ENCODE measurements around the gene MYMX. TPM values are rescaled to one million over a fixed set of nuclear protein-coding genes. Genes with fewer than 3 reads are reported as not detected.

The MYMX gene
- total and polyA plus RNA-seq, 2 of the 13 experiments (the other 11 are each of a cell fraction or from before 2014, with no cell fraction given), result not detected

- TF ChIP-seq, protein P1, sequence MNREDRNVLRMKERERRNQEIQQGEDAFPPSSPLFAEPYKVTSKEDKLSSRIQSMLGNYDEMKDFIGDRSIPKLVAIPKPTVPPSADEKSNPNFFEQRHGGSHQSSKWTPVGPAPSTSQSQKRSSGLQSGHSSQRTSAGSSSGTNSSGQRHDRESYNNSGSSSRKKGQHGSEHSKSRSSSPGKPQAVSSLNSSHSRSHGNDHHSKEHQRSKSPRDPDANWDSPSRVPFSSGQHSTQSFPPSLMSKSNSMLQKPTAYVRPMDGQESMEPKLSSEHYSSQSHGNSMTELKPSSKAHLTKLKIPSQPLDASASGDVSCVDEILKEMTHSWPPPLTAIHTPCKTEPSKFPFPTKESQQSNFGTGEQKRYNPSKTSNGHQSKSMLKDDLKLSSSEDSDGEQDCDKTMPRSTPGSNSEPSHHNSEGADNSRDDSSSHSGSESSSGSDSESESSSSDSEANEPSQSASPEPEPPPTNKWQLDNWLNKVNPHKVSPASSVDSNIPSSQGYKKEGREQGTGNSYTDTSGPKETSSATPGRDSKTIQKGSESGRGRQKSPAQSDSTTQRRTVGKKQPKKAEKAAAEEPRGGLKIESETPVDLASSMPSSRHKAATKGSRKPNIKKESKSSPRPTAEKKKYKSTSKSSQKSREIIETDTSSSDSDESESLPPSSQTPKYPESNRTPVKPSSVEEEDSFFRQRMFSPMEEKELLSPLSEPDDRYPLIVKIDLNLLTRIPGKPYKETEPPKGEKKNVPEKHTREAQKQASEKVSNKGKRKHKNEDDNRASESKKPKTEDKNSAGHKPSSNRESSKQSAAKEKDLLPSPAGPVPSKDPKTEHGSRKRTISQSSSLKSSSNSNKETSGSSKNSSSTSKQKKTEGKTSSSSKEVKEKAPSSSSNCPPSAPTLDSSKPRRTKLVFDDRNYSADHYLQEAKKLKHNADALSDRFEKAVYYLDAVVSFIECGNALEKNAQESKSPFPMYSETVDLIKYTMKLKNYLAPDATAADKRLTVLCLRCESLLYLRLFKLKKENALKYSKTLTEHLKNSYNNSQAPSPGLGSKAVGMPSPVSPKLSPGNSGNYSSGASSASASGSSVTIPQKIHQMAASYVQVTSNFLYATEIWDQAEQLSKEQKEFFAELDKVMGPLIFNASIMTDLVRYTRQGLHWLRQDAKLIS (CRISPR knock-in tag; IDR thresholded peaks at IDR 0.05), result no peak; the same call in 1 of the 2 replicates
- no peak for TF ChIP-seq ZNF713 (CRISPR knock-in tag; IDR thresholded peaks at IDR 0.05)
- TF ChIP-seq PHB2 (IDR thresholded peaks at IDR 0.05; ENCODE audit: partially characterized antibody), result no peak
- TF ChIP-seq CCAR2 (optimal IDR thresholded peaks at IDR 0.05; ENCODE audit: low read depth, low read length), result peak; percentile 19
- no peak for TF ChIP-seq NFYB (CRISPR knock-in tag; IDR thresholded peaks at IDR 0.05)
- TF ChIP-seq ZBTB10 (CRISPR knock-in tag; IDR thresholded peaks at IDR 0.05; ENCODE audit: borderline replicate concordance), result peak; percentile 94
- TF ChIP-seq, protein P2, sequence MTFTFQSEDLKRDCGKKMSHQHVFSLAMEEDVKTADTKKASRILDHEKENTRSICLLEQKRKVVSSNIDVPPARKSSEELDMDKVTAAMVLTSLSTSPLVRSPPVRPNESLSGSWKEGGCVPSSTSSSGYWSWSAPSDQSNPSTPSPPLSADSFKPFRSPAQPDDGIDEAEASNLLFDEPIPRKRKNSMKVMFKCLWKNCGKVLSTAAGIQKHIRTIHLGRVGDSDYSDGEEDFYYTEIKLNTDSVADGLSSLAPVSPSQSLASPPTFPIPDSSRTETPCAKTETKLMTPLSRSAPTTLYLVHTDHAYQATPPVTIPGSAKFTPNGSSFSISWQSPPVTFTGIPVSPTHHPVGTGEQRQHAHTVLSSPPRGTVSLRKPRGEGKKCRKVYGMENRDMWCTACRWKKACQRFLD (CRISPR knock-in tag; IDR thresholded peaks at IDR 0.05; ENCODE audit: borderline replicate concordance), result peak; percentile 47
- TF ChIP-seq ZNF496 (CRISPR knock-in tag; IDR thresholded peaks at IDR 0.05; ENCODE audit: insufficient replicate concordance), result no peak
- no peak for TF ChIP-seq ELF3 (CRISPR knock-in tag; IDR thresholded peaks at IDR 0.05)
- peak; percentile 87 for TF ChIP-seq GTF3A (CRISPR knock-in tag; conservative IDR thresholded peaks at IDR 0.05)
- TF ChIP-seq TIGD3 (CRISPR knock-in tag; IDR thresholded peaks at IDR 0.05; ENCODE audit: borderline replicate concordance), result no peak; the same call in 1 of the 2 replicates
- no peak for TF ChIP-seq NCOA5 (CRISPR knock-in tag; IDR thresholded peaks at IDR 0.05)
- TF ChIP-seq ZNF547 (CRISPR knock-in tag; IDR thresholded peaks at IDR 0.05), result no peak; the same call in 1 of the 2 replicates
- peak; percentile 59 for TF ChIP-seq ZNF331 (CRISPR knock-in tag; IDR thresholded peaks at IDR 0.05)
- peak; percentile 86 for TF ChIP-seq TGIF2 (CRISPR knock-in tag; IDR thresholded peaks at IDR 0.05)
Measured at GRCh38 chr6:44246663-44247337, 30.1 kb downstream of the MYMX start, which contains the start of gene HSP90AB1 (continued).
